Activated CD4-positive, CD25-positive, alpha-beta regulatory T cell treated with anti-CD3 and anti-CD28 coated beads, Interleukin-2, amount 50 U/mL, for 16 hours (primary cell): ENCODE results near the gene CLCN1.

Source experiments
- DNase-seq: peaks from one replicate; pipeline ENCODE4 v3.0.0-alpha.2; 2020; ENCODE audit warnings: low read depth, low spot score

Gene CLCN1

DNA sequence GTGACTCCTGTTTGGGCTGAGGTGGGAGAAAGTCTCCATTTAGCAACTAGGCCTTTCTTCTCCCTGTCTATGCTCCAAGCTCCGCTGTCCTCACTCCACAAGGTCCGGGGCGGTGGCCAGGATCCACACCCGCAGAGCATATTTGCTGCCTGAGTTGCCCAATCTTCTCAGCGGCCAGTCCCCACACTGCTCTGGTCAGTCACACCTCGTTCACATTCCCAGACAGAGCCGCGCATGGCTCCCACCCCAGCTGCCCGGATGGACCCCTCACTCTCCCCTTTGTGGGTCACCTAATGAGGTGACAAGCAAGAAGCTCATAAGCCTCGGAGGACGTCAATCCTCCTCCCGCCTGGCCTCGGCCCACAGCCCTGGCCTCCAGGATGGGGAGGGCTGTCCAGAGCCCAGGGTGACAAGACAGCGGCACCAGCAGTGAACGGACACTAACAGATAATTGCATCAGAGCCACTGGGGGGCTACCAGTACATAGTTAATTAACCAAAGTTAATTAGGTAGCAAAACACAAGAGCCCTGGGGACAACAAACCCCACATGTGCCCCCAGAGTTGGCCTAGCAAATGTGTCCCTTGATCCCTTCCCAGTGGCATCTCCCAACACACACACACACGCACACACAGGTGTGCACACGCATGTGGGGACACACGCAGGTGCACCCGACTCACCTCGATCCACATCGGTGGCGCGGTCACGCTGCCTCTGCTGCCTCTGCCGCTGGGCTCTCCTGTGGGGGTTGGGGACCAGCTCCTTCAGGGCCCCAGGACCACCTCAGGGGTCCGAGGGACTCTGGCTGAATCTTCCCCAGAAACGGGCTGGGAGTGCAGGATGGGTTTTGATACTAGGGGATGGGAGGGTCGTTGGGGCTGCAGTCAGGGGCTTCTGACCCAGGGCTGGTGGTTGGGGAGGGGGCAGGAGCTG lies 81.0 kb downstream of the CLCN1 start:
- no peak for DNase-seq

DNA sequence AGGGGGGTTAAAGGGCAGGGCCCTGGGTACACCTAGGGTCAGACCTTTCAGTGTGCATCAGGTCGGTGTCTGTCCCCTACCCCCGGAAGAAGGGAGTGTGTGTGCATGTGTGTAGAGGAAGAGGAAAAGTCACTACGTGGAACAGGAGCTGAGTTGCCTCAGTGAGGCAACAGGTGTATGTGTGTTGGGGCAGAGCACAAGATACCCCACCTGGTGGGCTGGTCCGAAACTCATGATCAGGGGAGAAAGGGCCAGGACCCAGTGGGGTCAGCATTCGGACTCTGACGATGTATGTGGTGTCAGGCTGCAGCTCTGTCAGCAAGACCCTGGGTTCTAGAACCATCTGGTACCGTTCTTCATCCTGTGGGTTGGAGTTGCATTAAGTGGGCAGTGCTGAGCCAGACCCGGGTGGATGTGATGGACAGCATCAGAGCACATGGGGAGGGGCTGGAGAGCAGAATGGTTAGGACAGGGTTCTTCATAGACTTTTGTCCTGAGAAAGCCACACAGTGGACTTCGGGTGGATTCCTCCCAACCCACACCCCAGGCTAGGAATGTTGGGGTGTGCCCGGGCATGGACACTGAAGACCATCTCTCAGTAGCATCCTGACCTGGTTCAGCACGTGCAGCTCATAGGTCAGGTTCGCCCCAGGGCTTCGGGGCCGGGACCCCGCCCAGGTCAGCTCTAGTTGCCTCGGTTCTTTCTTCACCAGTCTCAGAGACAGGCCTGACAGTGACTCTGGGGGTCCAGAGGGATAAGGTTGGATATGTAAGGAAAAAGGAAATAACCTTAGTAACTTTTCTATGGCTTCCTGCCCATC lies 82.0 kb downstream of the CLCN1 start:
- no peak for DNase-seq

DNA sequence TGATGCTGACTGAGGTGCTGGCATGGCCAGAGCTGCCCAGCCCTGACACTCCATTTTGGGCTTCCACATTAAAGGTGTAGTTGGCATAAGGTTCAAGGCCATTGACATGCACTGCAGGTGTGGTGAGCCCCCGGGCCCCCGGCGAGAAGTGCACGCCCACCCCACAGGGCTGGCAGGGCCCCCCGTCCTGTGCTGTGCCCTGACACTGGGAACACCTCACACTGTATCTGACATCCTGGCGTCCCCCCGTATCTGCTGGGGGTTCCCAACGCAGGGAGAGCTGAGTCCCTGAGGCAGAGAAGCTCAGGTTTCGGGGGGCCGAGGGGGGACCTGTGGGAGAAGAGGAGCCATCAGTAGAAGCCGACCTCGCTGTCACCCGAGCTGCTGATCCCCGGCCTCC lies 82.7 kb downstream of the CLCN1 start:
- no peak for DNase-seq

DNA sequence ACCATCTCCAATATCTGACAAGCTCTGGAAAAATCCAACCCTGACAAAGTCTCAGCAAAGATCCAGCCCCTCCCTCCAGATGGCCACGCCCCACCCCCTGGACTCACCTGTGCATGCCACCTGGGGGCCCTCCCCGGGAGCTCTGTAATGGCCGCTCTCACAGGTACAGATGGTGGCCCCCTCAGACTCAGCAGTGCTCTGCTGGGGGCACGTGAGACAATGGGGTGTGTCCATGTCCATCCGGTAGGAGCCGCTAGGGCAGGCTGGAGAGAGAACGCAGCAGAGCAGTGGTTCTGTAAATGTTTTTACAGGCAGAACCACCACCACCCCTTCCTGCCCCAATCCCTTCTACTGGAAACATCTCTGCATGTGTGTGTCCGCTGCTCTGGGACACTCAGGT lies 83.2 kb downstream of the CLCN1 start:
- DNase-seq = no peak

DNA sequence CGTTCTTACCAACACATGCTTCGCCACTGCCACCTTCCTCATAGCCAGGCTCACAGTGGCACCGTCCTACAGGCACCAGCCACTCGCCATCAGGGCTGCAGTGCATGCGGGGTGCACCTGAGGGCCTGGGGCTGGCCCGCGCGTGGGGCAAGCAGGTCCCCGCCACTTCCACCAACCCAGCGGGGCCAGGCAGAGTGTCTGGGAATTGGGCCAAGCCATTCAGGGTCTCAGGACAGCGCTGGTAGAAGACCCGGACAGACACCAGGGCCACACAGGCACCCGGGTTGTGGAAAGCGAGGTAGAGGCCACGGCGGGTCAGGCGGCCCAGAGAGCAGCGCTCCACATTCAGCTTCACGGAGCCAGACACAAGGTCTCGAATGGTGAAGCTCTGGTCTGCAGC lies 83.7 kb downstream of the CLCN1 start:
- DNase-seq = no peak

DNA sequence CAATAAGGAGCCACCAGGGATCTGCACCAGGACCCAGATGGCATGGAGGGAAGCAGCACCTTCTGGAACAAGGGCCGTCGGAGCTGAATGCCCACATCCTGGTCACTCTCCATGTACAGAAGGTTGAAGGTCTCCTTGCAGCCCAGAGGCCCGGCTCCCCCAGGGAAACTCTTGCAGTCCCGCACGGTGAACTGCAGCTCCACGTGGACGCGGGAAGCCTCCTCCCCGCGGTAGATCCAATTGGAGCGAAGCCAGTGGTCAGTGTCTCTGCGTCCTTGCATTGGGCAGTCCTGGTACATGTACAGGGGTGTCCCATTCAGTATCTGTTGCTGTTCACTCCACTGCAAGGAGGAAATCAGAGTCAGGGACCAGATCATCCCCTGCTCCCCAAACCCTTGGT lies 85.4 kb downstream of the CLCN1 start:
- DNase-seq = no peak
